Astrocyte (in vitro differentiated cells and primary cell): ENCODE measurements around the gene PTPN12. TPM values are rescaled to one million over a fixed set of nuclear protein-coding genes. Genes with fewer than 3 reads are reported as not detected.
A peak's percentile ranks its signal among the peaks of the same experiment; 100 is the strongest.

Experiments
- DNase-seq: peaks from one replicate; pipeline ENCODE4 v3.0.0-alpha.2; 2010; ENCODE audit warnings: low read depth
- FAIRE-seq: peaks from 2 replicates; lab custom pipeline; 2011; peaks lifted over from hg19 to GRCh38; lab: Jason Lieb, UNC
- H2AFZ ChIP-seq: 2 replicates; pipeline ENCODE4 v1.6.0; 2012; ENCODE audit warnings: low read depth, low read length, inconsistent platforms
- H3K27ac ChIP-seq: 2 replicates; pipeline ENCODE4 v1.5.1; 2011; ENCODE audit warnings: low read depth, low read length, inconsistent platforms
- H3K27me3 ChIP-seq: 2 replicates; pipeline ENCODE4 v1.6.0; 2011; ENCODE audit warnings: low read length, inconsistent platforms; ENCODE audit not compliant: insufficient read depth
- H3K36me3 ChIP-seq: 2 replicates; pipeline ENCODE4 v1.5.1; 2011; ENCODE audit warnings: low read length, inconsistent platforms; ENCODE audit not compliant: insufficient read depth
- H3K4me1 ChIP-seq: 2 replicates; pipeline ENCODE4 v1.5.1; 2011; ENCODE audit warnings: low read length, inconsistent platforms; ENCODE audit not compliant: insufficient read depth
- H3K4me2 ChIP-seq: 2 replicates; pipeline ENCODE4 v1.6.0; 2012; ENCODE audit warnings: low read length, inconsistent platforms
- H3K4me3 ChIP-seq: 2 replicates; pipeline ENCODE4 v1.5.1; 2011; ENCODE audit warnings: low read depth, mild to moderate bottlenecking, low read length, inconsistent platforms; ENCODE audit not compliant: insufficient read depth
- H3K79me2 ChIP-seq: 2 replicates; pipeline ENCODE4 v1.6.0; 2012; ENCODE audit warnings: mild to moderate bottlenecking, low read length, inconsistent platforms; ENCODE audit not compliant: insufficient read depth
- H3K9ac ChIP-seq: 2 replicates; pipeline ENCODE4 v1.6.0; 2012; ENCODE audit warnings: mild to moderate bottlenecking, low read length, inconsistent platforms
- H3K9me3 ChIP-seq: 2 replicates; pipeline ENCODE4 v1.5.1; 2012; ENCODE audit warnings: low read depth, mild to moderate bottlenecking, low read length, inconsistent platforms; ENCODE audit not compliant: insufficient read depth
- H4K20me1 ChIP-seq: 2 replicates; pipeline ENCODE4 v1.6.0; 2012; ENCODE audit warnings: low read length, inconsistent platforms; ENCODE audit not compliant: insufficient read depth
- H3K27ac Mint-ChIP-seq: one replicate; pipeline ENCODE4 v1.8.0; 2021; ENCODE audit warnings: mild to moderate bottlenecking, mixed read lengths; ENCODE audit not compliant: unreplicated experiment
- H3K27me3 Mint-ChIP-seq: one replicate; pipeline ENCODE4 v1.8.0; 2021; ENCODE audit warnings: low read depth, mixed read lengths; ENCODE audit not compliant: unreplicated experiment
- H3K36me3 Mint-ChIP-seq: one replicate; pipeline ENCODE4 v1.8.0; 2021; ENCODE audit warnings: low read depth, mixed read lengths; ENCODE audit not compliant: unreplicated experiment
- H3K4me1 Mint-ChIP-seq: one replicate; pipeline ENCODE4 v1.8.0; 2021; ENCODE audit warnings: low read depth, mixed read lengths; ENCODE audit not compliant: unreplicated experiment
- H3K4me3 Mint-ChIP-seq: one replicate; pipeline ENCODE4 v1.8.0; 2021; ENCODE audit warnings: mild to moderate bottlenecking, moderate library complexity, mixed read lengths; ENCODE audit not compliant: unreplicated experiment
- H3K9me3 Mint-ChIP-seq: one replicate; pipeline ENCODE4 v1.8.0; 2021; ENCODE audit warnings: mild to moderate bottlenecking, mixed read lengths; ENCODE audit not compliant: unreplicated experiment
- EZH2 ChIP-seq: IDR thresholded peaks from 2 replicates; pipeline ENCODE4 v1.6.1; 2012; ENCODE audit warnings: mild to moderate bottlenecking, low read length, inconsistent platforms; ENCODE audit not compliant: insufficient read depth
- total RNA-seq: library from RNA; stranded (reverse); gene quantifications from 2 replicates; pipeline ENCODE4 v1.2.1, GENCODE V29; 2021
- TF ChIP-seq, protein P1 (sequence below): IDR thresholded peaks from 2 replicates; pipeline ENCODE4 v1.5.1; 2011; ENCODE audit warnings: low read depth, mild to moderate bottlenecking, inconsistent platforms, low read length, moderate library complexity; ENCODE audit not compliant: insufficient read depth

PTPN12 gene
- total RNA-seq, 1 donor from 2014 or later = 111 TPM

DNA sequence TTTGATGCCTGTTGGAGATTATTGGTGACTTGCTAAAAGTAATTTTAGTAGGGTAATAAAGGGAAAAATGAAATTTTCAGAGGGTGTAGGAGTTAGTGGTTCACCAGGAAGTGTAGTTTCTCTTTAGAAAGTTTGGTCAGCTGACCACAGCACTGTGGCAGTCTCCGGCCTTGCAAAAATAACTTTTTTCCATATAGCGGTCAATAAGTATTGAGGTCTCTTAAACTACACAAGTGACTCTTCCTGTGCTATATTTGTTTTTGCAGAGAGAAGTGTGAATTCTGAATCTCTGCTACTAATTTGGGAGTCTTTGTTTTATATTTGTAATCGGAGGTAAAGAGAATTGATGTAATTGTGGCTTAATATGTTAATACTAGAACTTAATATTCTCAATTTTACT is 24.3 kb downstream of the PTPN12 start:
- H2AFZ ChIP-seq = no peak overlapping the region
- H3K9ac ChIP-seq = no peak overlapping the region
- peaks cover 99% of the 10 kb centered on the region for H3K79me2 ChIP-seq
- Mint-ChIP-seq H3K4me1 (peaks cover 29% of the 10 kb centered on the region), H3K9me3 (no peaks in the 10 kb centered on the region), H3K27me3 (no peaks in the 10 kb centered on the region), H3K4me3 (peak overlapping the region; percentile 50), H3K27ac (no peak overlapping the region), H3K36me3 (peaks cover 7% of the 10 kb centered on the region)
- H3K4me2 ChIP-seq = peak overlapping the region; percentile 4
- FAIRE-seq = no peak
- no peaks in the 10 kb centered on the region for H3K27me3 ChIP-seq
- no peak for TF ChIP-seq EZH2
- TF ChIP-seq, protein P1, sequence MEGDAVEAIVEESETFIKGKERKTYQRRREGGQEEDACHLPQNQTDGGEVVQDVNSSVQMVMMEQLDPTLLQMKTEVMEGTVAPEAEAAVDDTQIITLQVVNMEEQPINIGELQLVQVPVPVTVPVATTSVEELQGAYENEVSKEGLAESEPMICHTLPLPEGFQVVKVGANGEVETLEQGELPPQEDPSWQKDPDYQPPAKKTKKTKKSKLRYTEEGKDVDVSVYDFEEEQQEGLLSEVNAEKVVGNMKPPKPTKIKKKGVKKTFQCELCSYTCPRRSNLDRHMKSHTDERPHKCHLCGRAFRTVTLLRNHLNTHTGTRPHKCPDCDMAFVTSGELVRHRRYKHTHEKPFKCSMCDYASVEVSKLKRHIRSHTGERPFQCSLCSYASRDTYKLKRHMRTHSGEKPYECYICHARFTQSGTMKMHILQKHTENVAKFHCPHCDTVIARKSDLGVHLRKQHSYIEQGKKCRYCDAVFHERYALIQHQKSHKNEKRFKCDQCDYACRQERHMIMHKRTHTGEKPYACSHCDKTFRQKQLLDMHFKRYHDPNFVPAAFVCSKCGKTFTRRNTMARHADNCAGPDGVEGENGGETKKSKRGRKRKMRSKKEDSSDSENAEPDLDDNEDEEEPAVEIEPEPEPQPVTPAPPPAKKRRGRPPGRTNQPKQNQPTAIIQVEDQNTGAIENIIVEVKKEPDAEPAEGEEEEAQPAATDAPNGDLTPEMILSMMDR = no peak
- no peak for DNase-seq
- peaks cover 7% of the 10 kb centered on the region for H3K4me1 ChIP-seq
- H3K9me3 ChIP-seq = no peaks in the 10 kb centered on the region
- H3K4me3 ChIP-seq = no peak overlapping the region
- no peak overlapping the region for H3K27ac ChIP-seq
- peaks cover 90% of the 10 kb centered on the region for H4K20me1 ChIP-seq
- H3K36me3 ChIP-seq = no peaks in the 10 kb centered on the region

DNA sequence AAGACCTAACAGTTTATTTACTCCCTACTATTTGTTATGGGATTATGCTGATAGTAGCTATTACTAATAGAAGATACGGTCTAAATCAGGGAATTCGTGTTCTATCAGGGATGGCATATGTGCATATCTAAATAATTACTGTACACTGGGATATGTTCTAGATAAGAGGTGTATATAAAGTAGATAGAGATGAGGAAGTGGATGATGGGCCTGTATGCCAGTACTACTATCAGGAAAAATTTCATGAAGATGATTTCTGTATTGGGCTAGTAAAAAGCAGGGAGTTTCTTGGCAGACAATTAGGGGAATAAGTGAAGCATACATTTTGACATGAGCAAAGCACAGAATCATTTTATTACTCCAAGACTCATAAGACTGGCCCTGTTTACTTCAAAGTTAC is 26.2 kb downstream of the PTPN12 start:
- H3K4me1 Mint-ChIP-seq = peaks cover 31% of the 10 kb centered on the region
- H3K9me3 Mint-ChIP-seq = no peaks in the 10 kb centered on the region
- H3K4me3 Mint-ChIP-seq = no peak overlapping the region
- no peak overlapping the region for H3K27ac Mint-ChIP-seq
- peaks cover 7% of the 10 kb centered on the region for H3K4me1 ChIP-seq
- no peak for FAIRE-seq
- H3K36me3 Mint-ChIP-seq = peaks cover 4% of the 10 kb centered on the region
- no peaks in the 10 kb centered on the region for H3K27me3 ChIP-seq
- no peak for DNase-seq
- peaks cover 87% of the 10 kb centered on the region for H4K20me1 ChIP-seq
- no peak overlapping the region for H3K4me2 ChIP-seq
- TF ChIP-seq EZH2 = no peak
- TF ChIP-seq, protein P1 = no peak
- H3K4me3 ChIP-seq = no peak overlapping the region
- no peaks in the 10 kb centered on the region for H3K27me3 Mint-ChIP-seq
- peaks cover 99% of the 10 kb centered on the region for H3K79me2 ChIP-seq
- H3K9ac ChIP-seq = no peak overlapping the region
- H3K9me3 ChIP-seq = no peaks in the 10 kb centered on the region
- H2AFZ ChIP-seq = no peak overlapping the region
- H3K36me3 ChIP-seq = no peaks in the 10 kb centered on the region
- H3K27ac ChIP-seq = no peak overlapping the region

- Mint-ChIP-seq H3K36me3 (peaks cover 5% of the 10 kb centered on the region), H3K27ac (no peak overlapping the region), H3K27me3 (no peaks in the 10 kb centered on the region), H3K9me3 (no peaks in the 10 kb centered on the region), H3K4me3 (no peak overlapping the region), H3K4me1 (peaks cover 36% of the 10 kb centered on the region)
- DNase-seq (peak; percentile 43), FAIRE-seq (no peak)
- Histone ChIP-seq H3K4me2 (peak overlapping the region; percentile 16), H3K9ac (no peak overlapping the region), H3K79me2 (peaks cover 98% of the 10 kb centered on the region), H4K20me1 (peaks cover 68% of the 10 kb centered on the region), H3K27ac (no peak overlapping the region), H3K4me1 (peaks cover 20% of the 10 kb centered on the region), H3K27me3 (no peaks in the 10 kb centered on the region), H2AFZ (no peak overlapping the region), H3K36me3 (no peaks in the 10 kb centered on the region), H3K9me3 (no peaks in the 10 kb centered on the region), H3K4me3 (no peak overlapping the region)
- TF ChIP-seq, protein P1 = no peak
- no peak for TF ChIP-seq EZH2
These were observed 28.8 kb downstream of the PTPN12 start for GRCh38 chr7:77565917-77566316.
